Activated CD4-positive, CD25-positive, alpha-beta regulatory T cell treated with anti-CD3 and anti-CD28 coated beads, Interleukin-2, amount 50 U/mL, for 72 hours (primary cell): ENCODE measurements around the gene BHLHE23.
"Not testable (repeated sequence)": the region's sequence is repeated elsewhere in the genome, so short reads cannot be mapped to it uniquely, and the experiment has no call there.

Experiments
- DNase-seq: peaks from one replicate; pipeline ENCODE4 v3.0.0; 2021

Gene BHLHE23

DNA sequence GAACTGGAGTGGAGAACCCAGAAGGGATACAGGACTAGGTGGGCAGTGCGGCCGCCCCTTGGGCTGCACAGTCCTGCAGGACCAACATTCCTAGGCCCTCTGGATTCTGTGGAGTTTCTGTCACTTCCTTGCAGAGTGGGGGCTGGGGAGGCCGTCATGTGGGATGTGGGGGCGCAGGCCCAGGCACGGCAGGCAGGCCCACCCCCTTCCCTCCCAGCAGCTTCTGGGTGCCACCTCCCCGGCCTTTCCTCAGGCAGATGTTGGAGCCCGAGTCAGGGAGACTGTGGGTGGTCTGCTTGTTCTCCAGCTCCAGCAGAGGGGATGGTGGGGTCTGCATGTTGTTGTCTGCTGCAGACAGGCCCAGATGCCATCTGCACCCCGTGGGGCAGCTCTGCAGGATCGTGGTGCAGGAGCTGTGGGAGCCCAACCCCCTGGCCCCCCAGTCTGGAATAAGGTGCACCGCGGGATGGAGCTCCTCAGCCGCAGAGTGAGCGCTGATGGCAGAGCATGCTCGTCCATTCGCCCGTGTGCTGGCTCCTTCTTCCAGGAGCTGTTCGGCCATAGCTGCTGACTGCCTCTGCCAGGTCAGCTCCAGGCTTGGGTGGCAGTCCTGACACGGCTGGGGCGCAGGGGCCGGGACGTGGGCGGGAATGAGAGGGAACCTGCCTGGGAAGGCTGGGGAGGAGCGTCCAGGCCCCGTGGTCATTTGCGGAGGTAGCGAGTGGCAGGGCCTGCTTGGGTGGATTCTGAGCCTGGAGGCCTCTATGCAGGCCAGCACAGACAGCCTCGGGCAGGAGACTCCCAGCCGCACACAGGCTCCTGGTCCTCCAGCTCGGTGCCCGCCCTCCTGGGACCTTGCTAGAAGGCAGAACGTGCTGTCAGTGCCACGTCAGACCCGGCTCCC is 36.2 kb downstream of the BHLHE23 start:
- no peak for DNase-seq

DNA sequence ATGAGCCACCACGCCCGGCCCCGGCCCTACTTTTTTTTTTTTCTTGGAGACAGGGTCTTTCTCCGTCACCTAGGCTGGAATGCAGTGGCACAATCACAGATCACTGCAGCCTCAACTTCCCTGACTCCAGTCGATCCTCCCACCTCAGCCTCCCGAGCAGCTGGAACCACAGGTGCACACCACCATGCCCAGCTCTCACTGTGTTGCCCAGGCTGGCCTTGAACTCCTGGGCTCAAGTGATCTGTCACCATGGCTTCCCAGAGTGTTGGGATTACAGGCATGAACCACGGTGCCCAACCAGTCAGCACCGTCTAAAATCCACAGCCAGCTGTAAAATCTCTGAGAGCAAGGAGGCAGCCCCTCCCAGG is 36.8 kb downstream of the BHLHE23 start:
- DNase-seq, result no peak

DNA sequence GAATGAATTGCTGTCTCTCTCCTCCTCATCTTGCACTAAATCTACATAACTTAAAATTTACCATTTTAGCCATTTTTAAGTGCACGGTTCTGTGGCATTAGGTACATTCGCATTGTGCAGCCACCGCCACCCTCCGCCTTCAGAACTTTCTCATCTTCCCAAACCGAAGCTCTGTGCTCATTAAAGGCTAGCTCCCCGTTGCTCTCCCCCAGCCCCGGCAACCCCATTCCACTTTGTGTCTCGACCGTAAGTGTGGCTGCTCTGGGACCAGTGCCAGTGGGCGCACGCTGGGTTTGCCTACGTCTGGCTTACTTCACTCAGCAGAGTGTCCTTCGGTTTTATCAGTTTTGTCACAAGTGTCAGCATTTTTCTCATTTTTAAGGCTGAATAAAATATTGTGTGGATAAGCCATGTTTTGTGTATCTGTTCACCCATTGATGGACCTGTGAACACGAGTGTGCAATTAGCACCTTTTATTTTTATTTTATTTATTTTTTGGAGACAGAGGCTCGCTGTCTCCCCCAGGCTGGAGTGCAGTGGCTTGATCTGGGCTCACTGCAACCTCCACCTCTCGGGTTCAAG is 37.5 kb downstream of the BHLHE23 start:
- DNase-seq, result no peak

- DNase-seq, result no peak
Measured at GRCh38 chr20:62968378-62969178, 38.2 kb downstream of the BHLHE23 start.

GRCh38 chr20:62967628-62968351 is 39.0 kb downstream of the BHLHE23 start:
- no peak for DNase-seq

DNA sequence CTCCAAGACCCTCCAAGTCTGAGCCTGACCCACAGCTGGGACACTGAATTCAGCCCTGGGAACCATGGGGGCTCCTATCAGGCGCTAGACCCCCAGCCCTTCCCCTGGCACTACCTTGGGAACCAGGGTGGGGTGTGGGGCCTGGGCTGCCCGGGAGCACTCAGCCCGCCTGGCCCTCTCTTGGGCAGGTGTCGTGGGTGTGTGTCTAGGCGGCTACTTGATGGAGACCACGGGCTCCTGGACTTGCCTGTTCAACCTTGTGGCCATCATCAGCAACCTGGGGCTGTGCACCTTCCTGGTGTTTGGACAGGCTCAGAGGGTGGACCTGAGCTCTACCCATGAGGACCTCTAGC is 39.6 kb downstream of the BHLHE23 start:
- DNase-seq, result no peak

GRCh38 chr20:62966212-62967148 is 40.3 kb downstream of the BHLHE23 start:
- DNase-seq, result no peak

GRCh38 chr20:62965363-62965771 is 41.4 kb downstream of the BHLHE23 start:
- no peak for DNase-seq

DNA sequence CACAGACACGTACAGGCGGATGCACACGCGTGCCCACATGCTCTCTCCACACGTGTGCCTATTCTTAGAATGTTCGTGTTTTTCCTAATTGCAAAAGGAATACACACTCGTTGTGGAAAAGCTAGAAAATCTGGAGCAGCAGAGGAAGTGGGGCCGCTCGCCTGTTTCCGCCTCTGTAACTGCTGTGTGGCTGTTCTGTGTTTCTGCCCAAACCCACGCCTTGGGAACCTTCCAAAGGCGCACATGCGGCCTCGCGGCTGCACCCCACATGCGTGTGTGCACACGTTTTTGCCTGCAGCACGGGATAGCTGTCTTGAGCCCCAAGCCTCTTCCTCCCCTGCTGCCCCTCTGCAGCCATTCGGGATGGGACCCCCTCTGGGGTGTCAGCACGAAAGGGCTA is 42.1 kb downstream of the BHLHE23 start:
- DNase-seq, result no peak

DNA sequence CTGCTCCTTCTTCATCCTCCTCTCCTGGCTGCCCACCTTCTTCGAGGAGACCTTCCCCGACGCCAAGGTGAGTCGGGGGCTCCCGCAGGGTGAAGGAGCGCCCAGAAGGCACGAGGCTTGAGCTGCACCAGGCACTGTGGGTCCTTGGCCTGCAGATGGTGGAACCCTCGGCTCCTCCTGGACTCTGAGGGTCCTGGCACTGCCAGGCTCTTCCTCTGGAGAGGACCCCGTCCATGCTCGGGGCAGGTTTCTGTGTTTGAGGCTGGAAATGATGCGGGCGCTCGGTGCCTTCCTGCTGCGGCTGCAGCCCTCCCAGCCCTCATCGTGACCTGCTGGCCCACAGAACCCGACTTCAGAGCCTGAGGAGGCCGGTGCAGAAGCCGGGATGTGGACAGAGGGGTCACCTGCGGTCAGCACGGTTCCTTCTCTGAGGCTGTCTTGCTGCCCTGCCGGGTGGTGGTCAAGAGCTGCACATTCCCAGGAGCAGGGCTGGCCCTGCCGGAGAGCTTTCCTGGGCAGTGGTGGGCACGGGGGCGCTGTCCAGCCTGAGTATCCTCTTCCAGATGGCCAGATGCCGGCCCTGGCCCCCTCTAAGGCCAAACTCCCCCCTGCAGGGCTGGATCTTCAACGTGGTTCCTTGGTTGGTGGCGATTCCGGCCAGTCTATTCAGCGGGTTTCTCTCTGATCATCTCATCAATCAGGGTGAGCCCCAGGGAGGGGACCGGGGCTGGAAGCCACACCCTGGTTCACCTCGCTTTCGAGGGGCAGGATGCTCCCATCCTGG is 43.0 kb downstream of the BHLHE23 start:
- no peak for DNase-seq

DNA sequence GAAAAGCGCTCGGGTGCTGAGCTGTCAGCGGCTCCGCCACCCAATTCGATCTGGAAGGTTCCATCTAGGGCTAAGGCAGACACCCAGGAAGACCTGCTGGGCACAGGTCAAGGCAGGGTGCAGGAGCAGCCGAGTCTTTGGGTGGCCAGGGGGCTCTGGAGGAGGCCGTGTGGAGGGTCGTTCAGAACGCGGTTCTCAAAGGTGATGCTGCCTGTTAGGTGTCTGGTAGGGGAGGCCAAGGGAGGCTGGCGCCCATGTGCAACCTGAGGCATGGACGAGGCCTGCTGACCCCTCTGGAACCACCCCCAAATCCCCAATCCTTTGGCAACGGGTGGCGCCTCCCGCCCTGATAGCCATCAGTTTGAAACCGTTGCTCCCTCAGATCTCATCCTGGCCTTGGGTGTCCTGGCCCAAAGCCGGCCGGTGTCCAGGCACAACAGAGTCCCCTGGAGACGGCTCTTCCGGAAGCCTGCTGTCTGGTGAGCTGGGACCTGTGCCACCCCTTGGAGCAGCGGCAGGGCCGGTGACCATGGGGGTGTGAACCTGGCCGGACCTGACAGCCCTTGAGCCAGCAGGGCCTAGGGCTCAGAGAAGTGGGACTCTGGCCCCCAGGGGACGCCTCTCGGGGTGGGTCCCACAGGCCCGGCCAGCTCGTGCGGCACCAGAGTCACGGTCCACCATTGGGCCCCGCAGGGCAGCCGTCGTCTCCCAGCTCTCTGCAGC is 43.7 kb downstream of the BHLHE23 start:
- DNase-seq, result no peak

DNA sequence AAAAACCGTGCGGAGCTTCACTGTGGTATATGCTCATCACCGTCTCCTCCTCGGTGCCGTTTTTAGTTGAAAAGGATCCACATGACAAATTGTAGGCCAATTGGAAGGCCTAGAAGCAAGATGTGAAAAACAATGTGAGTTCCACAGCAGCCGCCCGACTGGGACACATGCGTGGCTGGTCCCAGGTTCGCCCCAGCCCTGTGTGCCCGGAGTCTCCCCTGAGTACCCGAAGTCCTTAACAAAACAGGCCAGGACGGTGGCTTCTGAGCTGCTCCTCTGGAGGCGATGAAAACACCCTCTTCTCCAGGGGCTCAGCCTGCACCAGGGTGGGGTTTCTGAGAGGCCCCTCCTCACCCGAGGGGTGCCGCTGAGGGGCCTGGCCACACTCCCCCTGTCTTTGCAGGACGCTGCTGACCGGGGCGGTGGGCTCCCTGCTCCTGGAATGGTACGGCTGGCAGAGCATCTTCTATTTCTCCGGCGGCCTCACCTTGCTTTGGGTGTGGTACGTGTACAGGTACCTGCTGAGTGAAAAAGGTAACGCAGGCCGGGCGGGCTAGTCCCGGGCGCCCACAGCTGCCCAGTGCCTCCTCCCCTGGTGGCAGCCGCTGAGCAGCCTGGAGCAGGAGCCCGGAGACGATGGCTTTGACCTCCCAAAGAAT is 44.4 kb downstream of the BHLHE23 start:
- no peak for DNase-seq

- DNase-seq, result no peak
Measured at GRCh38 chr20:62961799-62962198, 45.0 kb downstream of the BHLHE23 start.

- no peak for DNase-seq
Measured at GRCh38 chr20:62961310-62961783, 45.4 kb downstream of the BHLHE23 start.

- not testable (repeated sequence) for DNase-seq
Measured at GRCh38 chr20:62960446-62961309, 46.1 kb downstream of the BHLHE23 start.

DNA sequence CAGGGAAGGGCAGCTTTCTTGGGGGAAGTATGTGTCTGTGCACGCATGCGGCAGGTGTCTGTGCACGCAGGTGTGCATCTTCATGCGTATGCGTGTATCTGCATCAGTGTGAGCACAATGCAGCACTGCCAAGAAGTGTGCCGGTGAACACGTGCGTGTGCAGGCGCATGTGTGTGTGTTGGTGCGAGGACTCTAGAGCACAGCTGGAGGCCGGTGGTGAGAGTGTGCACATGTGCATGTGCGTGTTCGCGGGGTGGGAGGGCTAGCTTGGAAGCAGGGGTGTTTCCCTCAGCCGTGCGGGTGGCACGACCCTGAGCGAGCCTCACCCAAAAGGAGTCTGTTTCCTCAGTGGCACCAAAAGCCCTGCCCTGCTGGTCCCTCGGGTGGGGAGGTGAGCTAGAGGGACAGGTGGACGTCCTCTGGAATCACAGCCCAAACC is 46.7 kb downstream of the BHLHE23 start:
- no peak for DNase-seq

- DNase-seq, result no peak
Measured at GRCh38 chr20:62959101-62959971, 47.4 kb downstream of the BHLHE23 start.
